Smooth muscle cell (in vitro differentiated cells): Measurements from ENCODE around the gene VPS8. TPM values are rescaled to one million over a fixed set of nuclear protein-coding genes. Genes with fewer than 3 reads are reported as not detected.

ENCODE experiments used
- DNase-seq: peaks from one replicate; lab custom pipeline; 2025; ENCODE audit not compliant: unreplicated experiment; lab: John Stamatoyannopoulos, UW
- H2AFZ ChIP-seq: fragments of 200-600 bp; sonication (generic); 2 replicates; pipeline ENCODE4 v1.6.0; 2016; ENCODE audit warnings: antibody characterized with exemption, low read depth, mild to moderate bottlenecking
- H3F3A ChIP-seq: fragments of 200-600 bp; sonication (generic); 2 replicates; pipeline ENCODE4 v1.6.0; 2017; ENCODE audit warnings: antibody characterized with exemption, low read depth
- H3K27ac ChIP-seq: fragments of 200-600 bp; sonication (generic); 2 replicates; pipeline ENCODE4 v1.5.1; 2016; ENCODE audit warnings: low read depth, mild to moderate bottlenecking
- H3K27me3 ChIP-seq: fragments of 200-600 bp; sonication (generic); 2 replicates; pipeline ENCODE4 v1.6.1; 2016; ENCODE audit warnings: low read depth, mild to moderate bottlenecking
- H3K36me3 ChIP-seq: fragments of 200-600 bp; sonication (generic); 2 replicates; pipeline ENCODE4 v1.5.1; 2016; ENCODE audit warnings: low read depth
- H3K4me1 ChIP-seq: fragments of 200-600 bp; sonication (generic); 2 replicates; pipeline ENCODE4 v1.5.1; 2016; ENCODE audit warnings: low read depth
- H3K4me2 ChIP-seq: fragments of 200-600 bp; sonication (generic); 2 replicates; pipeline ENCODE4 v1.6.0; 2016; ENCODE audit warnings: mild to moderate bottlenecking
- H3K4me3 ChIP-seq: fragments of 200-600 bp; sonication (generic); 2 replicates; pipeline ENCODE4 v1.5.1; 2016; ENCODE audit warnings: mild to moderate bottlenecking
- H3K79me2 ChIP-seq: fragments of 200-600 bp; sonication (generic); 2 replicates; pipeline ENCODE4 v1.6.0; 2016; ENCODE audit warnings: low read depth, mild to moderate bottlenecking
- H3K9ac ChIP-seq: fragments of 200-600 bp; sonication (generic); 2 replicates; pipeline ENCODE4 v1.6.0; 2016; ENCODE audit warnings: low read depth
- H3K9me3 ChIP-seq: fragments of 200-600 bp; sonication (generic); replicated peaks from 2 replicates; pipeline ENCODE4 v1.5.1; 2016; ENCODE audit warnings: low read depth
- H4K20me1 ChIP-seq: fragments of 200-600 bp; sonication (generic); 2 replicates; pipeline ENCODE4 v1.6.0; 2016; ENCODE audit warnings: low read depth
- CTCF ChIP-seq: fragments of 200-600 bp; sonication (generic); IDR thresholded peaks from 2 replicates; pipeline ENCODE4 v1.5.1; 2017; ENCODE audit warnings: borderline replicate concordance, mild to moderate bottlenecking, antibody characterized with exemption; ENCODE audit not compliant: insufficient read depth, poor library complexity, severe bottlenecking
- WGBS: methylation state at CpG from one replicate; pipeline ENCODE4 v1.1.7; 2016; ENCODE audit warnings: low lambda C conversion rate; 5-methylcytosine and 5-hydroxymethylcytosine counted together
- polyA plus RNA-seq: library from polyadenylated mRNA; unstranded; fragments of >200 nt; fragmentation: Nextera tagmentation; extraction: Ambion mirVana; gene quantifications from 2 replicates; pipeline ENCODE4 v1.2.1, GENCODE V29; 2016
- total RNA-seq: library from RNA; depleted of rRNA; stranded (reverse); fragments of >200 nt; gene quantifications from 2 replicates; pipeline ENCODE4 v1.2.3, GENCODE V29; 2014

VPS8 gene
- total and polyA plus RNA-seq, 2 experiments from 2014 or later: 16.1 to 53.9 TPM

DNA sequence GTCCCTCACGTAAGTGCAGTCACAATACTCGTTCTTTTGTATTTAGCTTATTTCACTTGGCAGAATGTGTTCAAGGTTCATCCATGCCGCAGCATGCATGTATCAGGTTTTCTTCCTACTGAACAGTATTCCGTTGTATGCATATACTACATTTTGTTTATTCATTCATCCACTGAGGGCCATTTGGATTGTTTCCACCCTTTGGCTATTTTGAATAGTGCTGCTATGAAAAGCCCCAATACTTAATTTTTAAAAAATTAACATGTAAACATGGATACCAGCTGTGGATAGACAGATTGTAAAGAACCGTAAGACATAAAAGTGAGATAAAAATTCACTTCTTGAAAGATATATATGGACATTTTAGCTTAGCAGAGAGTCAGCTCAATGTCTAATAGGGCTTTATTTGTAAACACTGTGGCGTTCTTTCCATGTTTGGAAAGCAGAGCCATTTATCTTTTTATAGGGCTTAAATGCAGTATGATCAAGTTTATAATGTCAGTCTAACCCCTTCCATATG lies 115.9 kb downstream of the VPS8 start:
- DNase-seq: no peak
- no peak overlapping the region for H2AFZ ChIP-seq
- 95% methylated on average over 6 of the region's 6 CpGs for WGBS
- H3K27ac ChIP-seq: no peak overlapping the region
- H3K4me3 ChIP-seq: no peak overlapping the region
- TF ChIP-seq CTCF: no peak
- H3K4me2 ChIP-seq: no peak overlapping the region
- H3K36me3 ChIP-seq: peaks cover 4% of the 10 kb centered on the region
- no peaks in the 10 kb centered on the region for H3F3A ChIP-seq
- no peaks in the 10 kb centered on the region for H3K9me3 ChIP-seq
- H3K4me1 ChIP-seq: no peaks in the 10 kb centered on the region
- H3K79me2 ChIP-seq: no peaks in the 10 kb centered on the region
- no peak overlapping the region for H3K9ac ChIP-seq
- H4K20me1 ChIP-seq: no peaks in the 10 kb centered on the region
- no peaks in the 10 kb centered on the region for H3K27me3 ChIP-seq

DNA sequence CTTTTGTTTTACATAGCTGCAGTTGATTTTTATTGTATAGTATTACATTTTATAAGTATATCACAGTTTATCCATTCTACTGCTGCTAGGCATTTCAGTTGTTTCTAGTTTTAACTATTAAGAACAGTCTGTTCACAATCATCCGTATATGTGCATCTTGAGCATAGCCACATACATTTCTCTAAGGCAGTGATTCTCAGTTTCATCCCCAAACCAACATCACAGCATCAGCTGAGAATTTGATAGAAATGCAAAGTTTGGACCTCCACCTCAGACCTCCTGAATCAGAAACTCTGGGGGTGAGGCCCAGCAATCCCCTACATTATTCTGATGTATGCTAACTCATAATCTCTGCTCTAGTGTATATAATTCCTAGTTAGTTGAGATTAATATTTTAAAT lies 120.8 kb downstream of the VPS8 start:
- Histone ChIP-seq H3K36me3 (no peaks in the 10 kb centered on the region), H3K27me3 (no peaks in the 10 kb centered on the region), H3K4me2 (no peak overlapping the region), H3K27ac (no peak overlapping the region), H4K20me1 (no peaks in the 10 kb centered on the region), H2AFZ (no peak overlapping the region), H3K4me3 (no peak overlapping the region), H3K9me3 (no peaks in the 10 kb centered on the region), H3F3A (no peaks in the 10 kb centered on the region), H3K79me2 (no peaks in the 10 kb centered on the region), H3K4me1 (no peaks in the 10 kb centered on the region), H3K9ac (no peak overlapping the region)
- no peak for DNase-seq
- TF ChIP-seq CTCF: no peak
- 100% methylated on average over 1 of the region's 1 CpG for WGBS

DNA sequence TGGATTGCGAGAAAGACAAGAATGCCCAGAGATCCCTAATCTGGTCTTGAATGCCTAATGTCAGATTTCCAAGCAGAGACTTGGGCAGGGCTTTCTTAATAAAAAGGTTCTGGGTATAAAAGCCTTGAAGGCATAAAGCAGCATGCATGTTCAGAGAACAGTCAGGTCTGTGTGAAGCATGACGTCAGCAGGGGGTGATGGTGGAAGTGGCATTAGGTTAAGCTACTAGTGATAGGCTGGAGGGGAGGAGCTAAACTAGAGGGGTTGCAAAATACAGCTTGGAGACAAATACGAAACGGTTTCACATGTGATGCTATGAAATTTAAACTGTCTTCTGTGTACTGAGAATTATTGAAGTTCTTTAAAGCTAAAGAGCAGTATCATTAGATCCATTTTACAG lies 125.6 kb downstream of the VPS8 start:
- H3K36me3 ChIP-seq: peaks cover 3% of the 10 kb centered on the region
- no peak for TF ChIP-seq CTCF
- H3K4me1 ChIP-seq: no peaks in the 10 kb centered on the region
- no peak overlapping the region for H2AFZ ChIP-seq
- no peak overlapping the region for H3K4me2 ChIP-seq
- H3K9ac ChIP-seq: no peak overlapping the region
- no peaks in the 10 kb centered on the region for H4K20me1 ChIP-seq
- H3F3A ChIP-seq: no peaks in the 10 kb centered on the region
- H3K4me3 ChIP-seq: no peak overlapping the region
- H3K27ac ChIP-seq: no peak overlapping the region
- 82% methylated on average over 4 of the region's 4 CpGs for WGBS
- DNase-seq: no peak
- no peaks in the 10 kb centered on the region for H3K9me3 ChIP-seq
- no peaks in the 10 kb centered on the region for H3K27me3 ChIP-seq
- H3K79me2 ChIP-seq: no peaks in the 10 kb centered on the region

- H2AFZ ChIP-seq: no peak overlapping the region
- DNase-seq: no peak
- no peak for TF ChIP-seq CTCF
- H3F3A ChIP-seq: no peaks in the 10 kb centered on the region
- 89% methylated on average over 2 of the region's 2 CpGs for WGBS
- no peaks in the 10 kb centered on the region for H3K79me2 ChIP-seq
- H3K9ac ChIP-seq: no peak overlapping the region
- H3K27me3 ChIP-seq: no peaks in the 10 kb centered on the region
- no peak overlapping the region for H3K4me3 ChIP-seq
- peaks cover 3% of the 10 kb centered on the region for H3K36me3 ChIP-seq
- H3K4me1 ChIP-seq: peaks cover 13% of the 10 kb centered on the region
- no peak overlapping the region for H3K4me2 ChIP-seq
- H4K20me1 ChIP-seq: no peaks in the 10 kb centered on the region
- no peak overlapping the region for H3K27ac ChIP-seq
- no peaks in the 10 kb centered on the region for H3K9me3 ChIP-seq
These were observed 129.4 kb downstream of the VPS8 start for GRCh38 chr3:184941408-184941807.
